Measurements from ENCODE around the gene PGPEP1.
"Not testable (repeated sequence)": the region's sequence is repeated elsewhere in the genome, so short reads cannot be mapped to it uniquely, and the experiment has no call there.

The PGPEP1 gene

GRCh38 chr19:18364826-18365528 lies 24.6 kb downstream of the PGPEP1 start:
- peak; percentile 98 for DNase-seq

GRCh38 chr19:18366021-18366435 lies 25.6 kb downstream of the PGPEP1 start:
- no peak for DNase-seq

- DNase-seq = no peak
Measured at GRCh38 chr19:18368504-18369222, 28.3 kb downstream of the PGPEP1 start.

GRCh38 chr19:18373407-18373891 lies 33.1 kb downstream of the PGPEP1 start:
- DNase-seq = no peak

- peak; percentile 96 for DNase-seq
Measured at GRCh38 chr19:18373892-18374629, 33.7 kb downstream of the PGPEP1 start.

GRCh38 chr19:18377026-18377425 lies 36.6 kb downstream of the PGPEP1 start:
- DNase-seq = no peak

- peak; percentile 59 for DNase-seq
Measured at GRCh38 chr19:18379803-18380747, 39.7 kb downstream of the PGPEP1 start.

GRCh38 chr19:18380843-18381242 lies 40.4 kb downstream of the PGPEP1 start:
- no peak for DNase-seq

- not testable (repeated sequence) for DNase-seq
Measured at GRCh38 chr19:18383622-18384021, 43.2 kb downstream of the PGPEP1 start.

GRCh38 chr19:18384775-18385174 lies 44.4 kb downstream of the PGPEP1 start:
- DNase-seq = no peak

GRCh38 chr19:18385359-18385674 lies 44.9 kb downstream of the PGPEP1 start:
- DNase-seq = no peak

GRCh38 chr19:18385675-18386542 lies 45.5 kb downstream of the PGPEP1 start, which contains the start of gene GDF15:
Gene GDF15, plus strand, starts transcription at chr19:18386158. Its CDS starts 32 bp downstream, at chr19:18386190.
- DNase-seq = peak; percentile 43

- DNase-seq = peak; percentile 56
Measured at GRCh38 chr19:18386543-18387271, 46.3 kb downstream of the PGPEP1 start.

- peak; percentile 66 for DNase-seq
Measured at GRCh38 chr19:18388100-18388959, 47.9 kb downstream of the PGPEP1 start.

GRCh38 chr19:18388960-18389725 lies 48.7 kb downstream of the PGPEP1 start:
- no peak for DNase-seq

- no peak for DNase-seq
Measured at GRCh38 chr19:18389726-18390064, 49.3 kb downstream of the PGPEP1 start.

GRCh38 chr19:18390065-18390907 lies 49.9 kb downstream of the PGPEP1 start:
- DNase-seq = no peak
